Fibroblast of villous mesenchyme (primary cell): ENCODE measurements around the gene NME9. TPM values are rescaled to one million over a fixed set of nuclear protein-coding genes. Genes with fewer than 3 reads are reported as not detected.

Source experiments
- DNase-seq: peaks from one replicate; pipeline ENCODE4 v3.0.0-alpha.2; 2010; ENCODE audit warnings: low read depth
- H3K4me3 ChIP-seq: 2 replicates; pipeline ENCODE4 v1.5.1; 2011; ENCODE audit warnings: low read depth, mild to moderate bottlenecking, low read length
- CTCF ChIP-seq: IDR thresholded peaks from 2 replicates; pipeline ENCODE4 v1.5.1; 2012; ENCODE audit warnings: low read depth, mild to moderate bottlenecking, low read length; ENCODE audit not compliant: insufficient read depth
- total RNA-seq: library from RNA; depleted of rRNA; stranded (reverse); fragments of >200 nt; gene quantifications from 2 replicates; pipeline ENCODE4 v1.2.3, GENCODE V29; 2012

The NME9 gene
- total RNA-seq, 1 donor, result under 0.01 TPM

- peak within 1 kb of the TSS; percentile 75 for H3K4me3 ChIP-seq
- peak; percentile 38 for TF ChIP-seq CTCF
- DNase-seq, result peak; percentile 81
Measured at GRCh38 chr3:138347960-138348753, 18.5 kb upstream of the NME9 start, which contains the start of gene MRAS. MRAS (plus strand) TSS chr3:138348579; CDS start chr3:138372884, 24,305 bp downstream.

- TF ChIP-seq CTCF, result no peak
- DNase-seq, result no peak
- H3K4me3 ChIP-seq, result no peak overlapping the region
Measured at GRCh38 chr3:138344754-138345153, 15.1 kb upstream of the NME9 start.

- no peak for TF ChIP-seq CTCF
- no peak overlapping the region for H3K4me3 ChIP-seq
- DNase-seq, result no peak
Measured at GRCh38 chr3:138340511-138340910, 10.9 kb upstream of the NME9 start.

- TF ChIP-seq CTCF, result no peak
- no peak for DNase-seq
- H3K4me3 ChIP-seq, result no peak overlapping the region
Measured at GRCh38 chr3:138338811-138339210, 9.2 kb upstream of the NME9 start.

- no peak overlapping the region for H3K4me3 ChIP-seq
- TF ChIP-seq CTCF, result no peak
- DNase-seq, result no peak
Measured at GRCh38 chr3:138338244-138338643, 8.6 kb upstream of the NME9 start.

- no peak overlapping the region for H3K4me3 ChIP-seq
- no peak for TF ChIP-seq CTCF
- no peak for DNase-seq
Measured at GRCh38 chr3:138336454-138336999, 6.9 kb upstream of the NME9 start.
